Measurements from ENCODE around the gene LIPK.

DNA sequence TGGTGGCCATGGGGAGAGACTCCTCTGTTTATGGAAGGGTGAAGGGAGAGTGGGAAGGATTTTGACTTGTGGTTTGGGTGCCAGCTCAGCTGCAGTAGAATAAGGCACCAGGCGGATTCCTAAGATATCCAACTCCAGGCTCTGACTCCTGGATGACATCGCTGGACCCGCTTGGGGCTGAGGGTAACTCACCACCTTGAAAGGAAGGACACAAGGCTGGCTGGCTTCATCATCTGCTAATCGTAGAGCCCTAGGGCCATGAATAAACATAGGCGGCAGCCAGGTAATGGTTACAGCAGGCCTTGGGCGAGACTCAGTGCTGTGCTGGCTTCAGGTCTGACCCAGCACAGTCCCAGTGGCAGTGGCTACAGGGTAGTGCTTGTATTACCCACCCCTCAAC is 16.7 kb upstream of the LIPK start:
- TF ChIP-seq, protein P1, sequence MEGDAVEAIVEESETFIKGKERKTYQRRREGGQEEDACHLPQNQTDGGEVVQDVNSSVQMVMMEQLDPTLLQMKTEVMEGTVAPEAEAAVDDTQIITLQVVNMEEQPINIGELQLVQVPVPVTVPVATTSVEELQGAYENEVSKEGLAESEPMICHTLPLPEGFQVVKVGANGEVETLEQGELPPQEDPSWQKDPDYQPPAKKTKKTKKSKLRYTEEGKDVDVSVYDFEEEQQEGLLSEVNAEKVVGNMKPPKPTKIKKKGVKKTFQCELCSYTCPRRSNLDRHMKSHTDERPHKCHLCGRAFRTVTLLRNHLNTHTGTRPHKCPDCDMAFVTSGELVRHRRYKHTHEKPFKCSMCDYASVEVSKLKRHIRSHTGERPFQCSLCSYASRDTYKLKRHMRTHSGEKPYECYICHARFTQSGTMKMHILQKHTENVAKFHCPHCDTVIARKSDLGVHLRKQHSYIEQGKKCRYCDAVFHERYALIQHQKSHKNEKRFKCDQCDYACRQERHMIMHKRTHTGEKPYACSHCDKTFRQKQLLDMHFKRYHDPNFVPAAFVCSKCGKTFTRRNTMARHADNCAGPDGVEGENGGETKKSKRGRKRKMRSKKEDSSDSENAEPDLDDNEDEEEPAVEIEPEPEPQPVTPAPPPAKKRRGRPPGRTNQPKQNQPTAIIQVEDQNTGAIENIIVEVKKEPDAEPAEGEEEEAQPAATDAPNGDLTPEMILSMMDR (IDR thresholded peaks at IDR 0.05; ENCODE audit: low read depth, low read length) = no peak
- TF ChIP-seq, protein P2, sequence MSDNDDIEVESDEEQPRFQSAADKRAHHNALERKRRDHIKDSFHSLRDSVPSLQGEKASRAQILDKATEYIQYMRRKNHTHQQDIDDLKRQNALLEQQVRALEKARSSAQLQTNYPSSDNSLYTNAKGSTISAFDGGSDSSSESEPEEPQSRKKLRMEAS (IDR thresholded peaks at IDR 0.05; ENCODE audit: low read depth, low read length) = no peak

All from NB4 (cell line).